Measurements from ENCODE around the gene KAZN.
A peak's percentile ranks its signal among the peaks of the same experiment; 100 is the strongest.

Gene KAZN

GRCh38 chr1:14598498-14599182 lies at the start of gene KAZN (continued):
- TF ChIP-seq, protein P1, sequence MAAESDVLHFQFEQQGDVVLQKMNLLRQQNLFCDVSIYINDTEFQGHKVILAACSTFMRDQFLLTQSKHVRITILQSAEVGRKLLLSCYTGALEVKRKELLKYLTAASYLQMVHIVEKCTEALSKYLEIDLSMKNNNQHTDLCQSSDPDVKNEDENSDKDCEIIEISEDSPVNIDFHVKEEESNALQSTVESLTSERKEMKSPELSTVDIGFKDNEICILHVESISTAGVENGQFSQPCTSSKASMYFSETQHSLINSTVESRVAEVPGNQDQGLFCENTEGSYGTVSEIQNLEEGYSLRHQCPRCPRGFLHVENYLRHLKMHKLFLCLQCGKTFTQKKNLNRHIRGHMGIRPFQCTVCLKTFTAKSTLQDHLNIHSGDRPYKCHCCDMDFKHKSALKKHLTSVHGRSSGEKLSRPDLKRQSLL (tag by site-specific recombination; IDR thresholded peaks at IDR 0.05): peak; percentile 6; the same call in 1 of the 2 replicates
- TF ChIP-seq ZNF701 (tag by site-specific recombination; IDR thresholded peaks at IDR 0.05) (no peak), KLF1 (tag by site-specific recombination; IDR thresholded peaks at IDR 0.05) (0 out of 2 replicates have a peak, but pooled peaks have one; percentile 33), ZNF394 (tag by site-specific recombination; IDR thresholded peaks at IDR 0.05; ENCODE audit: borderline replicate concordance) (0 out of 2 replicates have a peak, but pooled peaks have one; percentile 20), ZNF24 (tag by site-specific recombination; IDR thresholded peaks at IDR 0.05) (no peak), YY2 (tag by site-specific recombination; IDR thresholded peaks at IDR 0.05) (no peak), ZBTB17 (tag by site-specific recombination; IDR thresholded peaks at IDR 0.05) (peak; percentile 59; the same call in 1 of the 2 replicates), KLF10 (tag by site-specific recombination; IDR thresholded peaks at IDR 0.05) (peak; percentile 74; the same call in 1 of the 2 replicates), SALL2 (tag by site-specific recombination; IDR thresholded peaks at IDR 0.05; ENCODE audit: borderline replicate concordance) (no peak), ZNF2 (tag by site-specific recombination; IDR thresholded peaks at IDR 0.05) (0 out of 2 replicates have a peak, but pooled peaks have one; percentile 40), SP2 (tag by site-specific recombination; IDR thresholded peaks at IDR 0.05) (no peak), ZNF423 (tag by site-specific recombination; IDR thresholded peaks at IDR 0.05) (peak; percentile 10; the same call in 1 of the 2 replicates), ZNF530 (tag by site-specific recombination; IDR thresholded peaks at IDR 0.05; ENCODE audit: low read depth) (no peak), ZBTB20 (tag by site-specific recombination; IDR thresholded peaks at IDR 0.05) (peak; percentile 48; the same call in 1 of the 2 replicates), ZNF335 (tag by site-specific recombination; conservative IDR thresholded peaks at IDR 0.05) (peak; percentile 14; the same call in 1 of the 2 replicates), GLIS1 (tag by site-specific recombination; IDR thresholded peaks at IDR 0.05) (no peak), ZSCAN18 (tag by site-specific recombination; IDR thresholded peaks at IDR 0.05) (no peak), ZNF362 (tag by site-specific recombination; IDR thresholded peaks at IDR 0.05) (no peak)
- TF ChIP-seq, protein P2, sequence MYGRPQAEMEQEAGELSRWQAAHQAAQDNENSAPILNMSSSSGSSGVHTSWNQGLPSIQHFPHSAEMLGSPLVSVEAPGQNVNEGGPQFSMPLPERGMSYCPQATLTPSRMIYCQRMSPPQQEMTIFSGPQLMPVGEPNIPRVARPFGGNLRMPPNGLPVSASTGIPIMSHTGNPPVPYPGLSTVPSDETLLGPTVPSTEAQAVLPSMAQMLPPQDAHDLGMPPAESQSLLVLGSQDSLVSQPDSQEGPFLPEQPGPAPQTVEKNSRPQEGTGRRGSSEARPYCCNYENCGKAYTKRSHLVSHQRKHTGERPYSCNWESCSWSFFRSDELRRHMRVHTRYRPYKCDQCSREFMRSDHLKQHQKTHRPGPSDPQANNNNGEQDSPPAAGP (tag by site-specific recombination; IDR thresholded peaks at IDR 0.05): 0 out of 2 replicates have a peak, but pooled peaks have one; percentile 48
- TF ChIP-seq, protein P3, sequence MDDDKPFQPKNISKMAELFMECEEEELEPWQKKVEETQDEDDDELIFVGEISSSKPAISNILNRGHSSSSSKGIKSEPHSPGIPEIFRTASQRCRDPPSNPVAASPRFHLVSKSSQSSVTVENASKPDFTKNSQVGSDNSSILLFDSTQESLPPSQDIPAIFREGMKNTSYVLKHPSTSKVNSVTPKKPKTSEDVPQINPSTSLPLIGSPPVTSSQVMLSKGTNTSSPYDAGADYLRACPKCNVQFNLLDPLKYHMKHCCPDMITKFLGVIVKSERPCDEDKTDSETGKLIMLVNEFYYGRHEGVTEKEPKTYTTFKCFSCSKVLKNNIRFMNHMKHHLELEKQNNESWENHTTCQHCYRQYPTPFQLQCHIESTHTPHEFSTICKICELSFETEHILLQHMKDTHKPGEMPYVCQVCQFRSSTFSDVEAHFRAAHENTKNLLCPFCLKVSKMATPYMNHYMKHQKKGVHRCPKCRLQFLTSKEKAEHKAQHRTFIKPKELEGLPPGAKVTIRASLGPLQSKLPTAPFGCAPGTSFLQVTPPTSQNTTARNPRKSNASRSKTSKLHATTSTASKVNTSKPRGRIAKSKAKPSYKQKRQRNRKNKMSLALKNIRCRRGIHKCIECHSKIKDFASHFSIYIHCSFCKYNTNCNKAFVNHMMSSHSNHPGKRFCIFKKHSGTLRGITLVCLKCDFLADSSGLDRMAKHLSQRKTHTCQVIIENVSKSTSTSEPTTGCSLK (tag by site-specific recombination; IDR thresholded peaks at IDR 0.05): no peak

Measured in HEK293 (cell line).